Endothelial cell of umbilical vein (primary cell): ENCODE data around the gene KLRF2. TPM values are rescaled to one million over a fixed set of nuclear protein-coding genes. Genes with fewer than 3 reads are reported as not detected.

ENCODE experiments used
- BruUV-seq: library from RNA; stranded (reverse); fragments of 400-500 nt; replicated peaks from 2 replicates; lab custom pipeline; 2021; lab: Mats Ljungman, UMichigan
- CTCF ChIA-PET: fragments of 300-600, 350-600 bp; sonication (Branson Sonifier 250); formaldehyde crosslinking; loops from one replicate; lab custom pipeline; 2021; ENCODE audit warnings: antibody characterized with exemption, inconsistent platforms; lab: Charles Lee
- POLR2A ChIA-PET: fragments of 300-600, 350-600 bp; sonication (Branson Sonifier 250); formaldehyde crosslinking; loops from one replicate; lab custom pipeline; 2021; ENCODE audit warnings: antibody characterized with exemption, inconsistent platforms; lab: Charles Lee
- DNase-seq: peaks from one replicate; pipeline ENCODE4 v3.0.0-alpha.2; 2011; ENCODE audit warnings: low read depth, low spot score
- FAIRE-seq: peaks from 2 replicates; lab custom pipeline; 2011; peaks lifted over from hg19 to GRCh38; lab: Jason Lieb, UNC
- H2AFZ ChIP-seq: 2 replicates; pipeline ENCODE4 v1.6.0; 2012; ENCODE audit warnings: low read depth, low read length, control low read depth, inconsistent platforms
- H3K27ac ChIP-seq: 2 replicates; pipeline ENCODE4 v1.5.1; 2011; ENCODE audit warnings: low read depth, mild to moderate bottlenecking, control low read depth, low read length, moderate library complexity; ENCODE audit not compliant: insufficient read depth
- H3K27me3 ChIP-seq, 2 experiments: 2 replicates each; pipeline versions ENCODE4 v1.6.0 to v1.6.1; 2011; ENCODE audit warnings: low read length in 2 of 2, mixed read lengths in 1 of 2; ENCODE audit not compliant: control insufficient read depth in 2 of 2, insufficient read depth in 2 of 2
- H3K36me3 ChIP-seq, 2 experiments: 2 replicates in 1 of 2; 3 replicates in 1 of 2; pipeline ENCODE4 v1.5.1; 2011; ENCODE audit warnings: low read length in 2 of 2, mild to moderate bottlenecking in 1 of 2, moderate library complexity in 1 of 2; ENCODE audit not compliant: control insufficient read depth in 2 of 2, insufficient read depth in 2 of 2; ENCODE audit errors: extremely low read depth in 1 of 2
- H3K4me1 ChIP-seq: 3 replicates; pipeline ENCODE4 v1.5.1; 2011; ENCODE audit warnings: mild to moderate bottlenecking, low read length; ENCODE audit not compliant: control insufficient read depth, insufficient read depth; ENCODE audit errors: extremely low read depth
- H3K4me2 ChIP-seq: 2 replicates; pipeline ENCODE4 v1.6.1; 2011; ENCODE audit warnings: low read length, control low read depth, mixed read lengths; ENCODE audit not compliant: insufficient read depth
- H3K4me3 ChIP-seq, 3 experiments: fragments of 200-600 bp in 1 of 3; sonication (generic), shearing (Covaris generic) in 1 of 3; replicated peaks in 1 of 3; 2 replicates each; pipeline ENCODE4 v1.5.1; 2011 to 2016; ENCODE audit warnings: control low read depth in 3 of 3, low read length in 3 of 3, mild to moderate bottlenecking in 2 of 3, inconsistent platforms in 1 of 3, low read depth in 1 of 3, moderate library complexity in 1 of 3; ENCODE audit not compliant: insufficient read depth in 1 of 3
- H3K79me2 ChIP-seq: 2 replicates; pipeline ENCODE4 v1.6.0; 2012; ENCODE audit warnings: low read length, inconsistent platforms; ENCODE audit not compliant: control insufficient read depth, insufficient read depth
- H3K9ac ChIP-seq: replicated peaks from 2 replicates; pipeline ENCODE3; 2011; ENCODE audit warnings: low read length, control low read depth; ENCODE audit not compliant: insufficient read depth; ENCODE audit errors: extremely low read depth
- H3K9me1 ChIP-seq: replicated peaks from 3 replicates; pipeline ENCODE4 v1.6.0; 2011; ENCODE audit warnings: mild to moderate bottlenecking, low read length; ENCODE audit not compliant: control insufficient read depth, insufficient read depth; ENCODE audit errors: extremely low read depth
- H3K9me3 ChIP-seq: replicated peaks from 2 replicates; pipeline ENCODE4 v1.5.1; 2012; ENCODE audit warnings: low read length, inconsistent platforms; ENCODE audit not compliant: control insufficient read depth, insufficient read depth
- H4K20me1 ChIP-seq: replicated peaks from 2 replicates; pipeline ENCODE3; 2011; ENCODE audit warnings: mild to moderate bottlenecking, low read length; ENCODE audit not compliant: control insufficient read depth, insufficient read depth; ENCODE audit errors: extremely low read depth
- CTCF ChIP-seq, 2 donors: IDR thresholded peaks; 1 replicate in 1 of 2; 2 replicates in 1 of 2; pipeline ENCODE4 v1.5.1; 2011; ENCODE audit warnings: low read length in 2 of 2, mild to moderate bottlenecking in 2 of 2, moderate library complexity in 2 of 2, control low read depth in 1 of 2, inconsistent platforms in 1 of 2, low read depth in 1 of 2; ENCODE audit not compliant: insufficient read depth in 1 of 2; ENCODE audit errors: extremely low read depth in 1 of 2
- EZH2 ChIP-seq: IDR thresholded peaks from 2 replicates; pipeline ENCODE4 v1.6.1; 2012; ENCODE audit warnings: borderline replicate concordance, low read depth, mild to moderate bottlenecking, moderate library complexity, low read length, inconsistent platforms; ENCODE audit not compliant: severe bottlenecking
- FOS ChIP-seq: IDR thresholded peaks from 2 replicates; pipeline ENCODE4 v1.6.1; 2011; ENCODE audit warnings: mild to moderate bottlenecking, low read length, moderate library complexity, borderline replicate concordance; ENCODE audit not compliant: insufficient read depth
- GATA2 ChIP-seq: IDR thresholded peaks from 2 replicates; pipeline ENCODE4 v1.7.0; 2011; ENCODE audit warnings: low read depth, mild to moderate bottlenecking, moderate library complexity, mixed read lengths, low read length; ENCODE audit not compliant: insufficient read length, insufficient read depth
- JUN ChIP-seq: IDR thresholded peaks from 2 replicates; pipeline ENCODE4 v1.6.1; 2011; ENCODE audit warnings: borderline replicate concordance, low read depth; ENCODE audit not compliant: insufficient read length, insufficient read depth
- MAX ChIP-seq: IDR thresholded peaks from 2 replicates; pipeline ENCODE4 v1.6.1; 2011; ENCODE audit not compliant: insufficient read depth, insufficient read length
- MYC ChIP-seq: IDR thresholded peaks from one replicate; pipeline ENCODE4 v1.6.1; 2011; ENCODE audit warnings: mild to moderate bottlenecking, low read depth, low read length
- POLR2A ChIP-seq: IDR thresholded peaks from 2 replicates; pipeline ENCODE4 v1.6.1; 2012; ENCODE audit warnings: low read depth, mild to moderate bottlenecking, control low read depth, low read length
- POLR2AphosphoS5 ChIP-seq: IDR thresholded peaks from 2 replicates; pipeline ENCODE4 v1.6.1; 2012; ENCODE audit warnings: low read depth, mild to moderate bottlenecking, control low read depth, low read length, moderate library complexity; ENCODE audit not compliant: insufficient read depth
- dilution Hi-C: fragments of 300-500 bp; cut with MboI; formaldehyde crosslinking; loops from one replicate; pipeline ENCODE4 v1.15.0; 2019; ENCODE audit warnings: low sequenced_read_pairs; ENCODE audit not compliant: extremely low pct_ligation_motif_present
- intact Hi-C: fragments of 100-400 bp; cut with micrococcal nuclease; formaldehyde crosslinking; loops from one replicate; pipeline ENCODE4 v1.10.0; 2022
- polyA plus RNA-seq, 4 experiments: library from polyadenylated mRNA; depleted of rRNA in 3 of 4; stranded (reverse) in 3 of 4; unstranded in 1 of 4; fragments of >200 nt; gene quantifications; 2 replicates each; pipeline versions ENCODE4 v1.2.1 to v1.2.3, GENCODE V29; 2011 to 2012; ENCODE audit warnings: missing spikeins in 1 of 4
- total RNA-seq: library from RNA; stranded (reverse); gene quantifications from 2 replicates; pipeline ENCODE4 v1.2.3, GENCODE V29; 2021

The KLRF2 gene
- total and polyA plus RNA-seq, 2 donors (not counting 3 experiments of a cell fraction or from before 2014, with no cell fraction given): not detected

GRCh38 chr12:9943240-9943639 lies 62.0 kb downstream of the KLRF2 start:
- BruUV-seq: no TSS peak
- no peaks in the 10 kb centered on the region for H3K4me1 ChIP-seq
- H3K36me3 ChIP-seq: no peaks in the 10 kb centered on the region
- TF ChIP-seq FOS (no peak), CTCF (IDR thresholded peaks at IDR 0.05; ENCODE audit: extremely low read depth in 1 of 2, insufficient read depth in 1 of 2, low read depth in 1 of 2, low read length in 2 of 2) (no peak), EZH2 (no peak), GATA2 (no peak), POLR2A (no peak), MYC (no peak), JUN (no peak), POLR2AphosphoS5 (no peak), MAX (no peak)
- intact Hi-C loops: no loop called here
- H3K9me1 ChIP-seq: no peaks in the 10 kb centered on the region
- H3K9me3 ChIP-seq: no peaks in the 10 kb centered on the region
- H4K20me1 ChIP-seq: no peaks in the 10 kb centered on the region
- dilution Hi-C loops: no loop called here
- H3K27ac ChIP-seq: no peak overlapping the region
- H3K9ac ChIP-seq: no peak overlapping the region
- H3K79me2 ChIP-seq: no peaks in the 10 kb centered on the region
- H3K27me3 ChIP-seq: peaks cover 5 to 14% of the 10 kb centered on the region in 2 experiments
- ChIA-PET POLR2A (no interaction called here), CTCF (interaction anchor here (0.9 kb wide), 1 partner anchor 67 kb away, joined by 3 read pairs; no protein-coding TSS in a partner anchor)
- no peak overlapping the region for H3K4me3 ChIP-seq
- no peak overlapping the region for H3K4me2 ChIP-seq
- FAIRE-seq: no peak
- H2AFZ ChIP-seq: peak overlapping the region; percentile 7
- DNase-seq: no peak
